K562 (cell line): ENCODE measurements around the gene CCDC78. TPM values are rescaled to one million over a fixed set of nuclear protein-coding genes. Genes with fewer than 3 reads are reported as not detected.

Experiments used
- BHLHE40 ChIP-seq: IDR thresholded peaks from 2 replicates; pipeline ENCODE4 v1.6.1; 2011; ENCODE audit warnings: low read length, improper control_type of control experiment
- BRF1 ChIP-seq: IDR thresholded peaks from 3 replicates; pipeline ENCODE4 v1.6.1; 2011; ENCODE audit warnings: borderline replicate concordance, mild to moderate bottlenecking; ENCODE audit not compliant: insufficient read length; ENCODE audit errors: extremely low read depth
- EP400 ChIP-seq: fragments of 450-650 bp; IDR thresholded peaks from 2 replicates; pipeline ENCODE4 v1.6.1; 2017; ENCODE audit warnings: antibody characterized with exemption, mild to moderate bottlenecking, moderate library complexity
- HLTF ChIP-seq: fragments of 450-650 bp; IDR thresholded peaks from 2 replicates; pipeline ENCODE4 v1.6.1; 2016
- HSF4 ChIP-seq: fragments of 250-450 bp; sonication (Bioruptor Pico); IDR thresholded peaks from 2 replicates; pipeline ENCODE4 v2.1.2; 2022; ENCODE audit warnings: mild to moderate bottlenecking, moderate library complexity, borderline replicate concordance
- NCOA2 ChIP-seq, 2 experiments: fragments of 450-650 bp; IDR thresholded peaks; 2 replicates each; pipeline ENCODE4 v1.6.1; 2018; ENCODE audit warnings: mild to moderate bottlenecking in 2 of 2, moderate library complexity in 1 of 2; ENCODE audit not compliant: partially characterized antibody in 2 of 2
- NUFIP1 ChIP-seq: fragments of 450-650 bp; IDR thresholded peaks from 2 replicates; pipeline ENCODE4 v1.6.1; 2018; ENCODE audit not compliant: partially characterized antibody
- PTBP1 ChIP-seq: fragments of 200-400 bp; formaldehyde crosslinking; IDR thresholded peaks from 2 replicates; pipeline ENCODE4 v1.6.1; 2017; ENCODE audit warnings: low read depth, low read length
- RBM39 ChIP-seq: fragments of 200-400 bp; formaldehyde crosslinking; optimal IDR thresholded peaks from 2 replicates; pipeline ENCODE3; 2018; ENCODE audit warnings: low read depth, low read length
- SIN3A ChIP-seq, 2 experiments: fragments of 150-350 bp in 1 of 2; IDR thresholded peaks; 2 replicates each; pipeline ENCODE4 v1.6.1; 2011 to 2016; ENCODE audit warnings: borderline replicate concordance in 2 of 2, low read depth in 2 of 2, low read length in 2 of 2, mild to moderate bottlenecking in 2 of 2, moderate library complexity in 2 of 2; ENCODE audit not compliant: control insufficient read depth in 1 of 2
- SIX5 ChIP-seq, 2 experiments: IDR thresholded peaks; 2 replicates each; pipeline ENCODE4 v1.6.1; 2011; ENCODE audit warnings: low read length in 2 of 2, borderline replicate concordance in 1 of 2, low read depth in 1 of 2, mild to moderate bottlenecking in 1 of 2, moderate library complexity in 1 of 2; ENCODE audit not compliant: insufficient read depth in 1 of 2
- SMARCC2 ChIP-seq: fragments of 450-650 bp; IDR thresholded peaks from 2 replicates; pipeline ENCODE4 v1.6.1; 2017; ENCODE audit warnings: antibody characterized with exemption, moderate library complexity, mild to moderate bottlenecking, low read depth
- YY1 ChIP-seq, 3 experiments: IDR thresholded peaks; 2 replicates each; pipeline ENCODE4 v1.6.1; 2011; ENCODE audit warnings: low read length in 2 of 3, mild to moderate bottlenecking in 2 of 3, moderate library complexity in 2 of 3, borderline replicate concordance in 1 of 3, control low read depth in 1 of 3, low read depth in 1 of 3; ENCODE audit not compliant: insufficient read depth in 3 of 3, insufficient replicate concordance in 2 of 3, control insufficient read depth in 1 of 3, insufficient read length in 1 of 3; ENCODE audit errors: extremely low read depth in 1 of 3
- ZC3H8 ChIP-seq: fragments of 450-650 bp; IDR thresholded peaks from 2 replicates; pipeline ENCODE4 v1.6.1; 2017
- polyA plus RNA-seq, 8 experiments: library from polyadenylated mRNA; depleted of rRNA in 4 of 8; stranded (reverse) in 5 of 8; unstranded in 3 of 8; fragments of >200 nt; fragmentation: Nextera tagmentation in 2 of 8; fragmentation: Illumina TruSeq in 1 of 8; extraction: Ambion mirVana in 2 of 8; extraction: Trizol in 1 of 8; gene quantifications; 2 replicates each; pipeline versions ENCODE4 v1.2.1 to v1.2.3, GENCODE V29; 2011 to 2014; ENCODE audit warnings: inconsistent platforms in 1 of 8, missing spikeins in 1 of 8
- total RNA-seq, 7 experiments: library from RNA; depleted of rRNA in 6 of 7; stranded (reverse); fragments of >200 nt in 6 of 7; fragmentation: Illumina TruSeq in 2 of 7; extraction: Trizol in 2 of 7; gene quantifications; 2 replicates each; pipeline versions ENCODE4 v1.2.1 to v1.2.3, GENCODE V29; 2011 to 2021; ENCODE audit warnings: low replicate concordance in 1 of 7
- TF ChIP-seq, protein P1 (sequence below): fragments of 450-650 bp; IDR thresholded peaks from 2 replicates; pipeline ENCODE4 v1.6.1; 2016; ENCODE audit warnings: borderline replicate concordance
- TF ChIP-seq, protein P2 (sequence below): sonication (generic); formaldehyde crosslinking; IDR thresholded peaks from 2 replicates; pipeline ENCODE4 v1.8.0; 2022; ENCODE audit warnings: mild to moderate bottlenecking, missing genetic modification reagents, borderline replicate concordance
- TF ChIP-seq, protein P3 (sequence below): fragments of 150-350 bp; IDR thresholded peaks from 2 replicates; pipeline ENCODE4 v1.6.1; 2014; ENCODE audit warnings: low read depth, mild to moderate bottlenecking, low read length, borderline replicate concordance

The CCDC78 gene
- total and polyA plus RNA-seq, 9 of the 15 experiments (the other 6 are each of a cell fraction or from before 2014, with no cell fraction given): 0.24 to 17.7 (median 2.9) TPM

DNA sequence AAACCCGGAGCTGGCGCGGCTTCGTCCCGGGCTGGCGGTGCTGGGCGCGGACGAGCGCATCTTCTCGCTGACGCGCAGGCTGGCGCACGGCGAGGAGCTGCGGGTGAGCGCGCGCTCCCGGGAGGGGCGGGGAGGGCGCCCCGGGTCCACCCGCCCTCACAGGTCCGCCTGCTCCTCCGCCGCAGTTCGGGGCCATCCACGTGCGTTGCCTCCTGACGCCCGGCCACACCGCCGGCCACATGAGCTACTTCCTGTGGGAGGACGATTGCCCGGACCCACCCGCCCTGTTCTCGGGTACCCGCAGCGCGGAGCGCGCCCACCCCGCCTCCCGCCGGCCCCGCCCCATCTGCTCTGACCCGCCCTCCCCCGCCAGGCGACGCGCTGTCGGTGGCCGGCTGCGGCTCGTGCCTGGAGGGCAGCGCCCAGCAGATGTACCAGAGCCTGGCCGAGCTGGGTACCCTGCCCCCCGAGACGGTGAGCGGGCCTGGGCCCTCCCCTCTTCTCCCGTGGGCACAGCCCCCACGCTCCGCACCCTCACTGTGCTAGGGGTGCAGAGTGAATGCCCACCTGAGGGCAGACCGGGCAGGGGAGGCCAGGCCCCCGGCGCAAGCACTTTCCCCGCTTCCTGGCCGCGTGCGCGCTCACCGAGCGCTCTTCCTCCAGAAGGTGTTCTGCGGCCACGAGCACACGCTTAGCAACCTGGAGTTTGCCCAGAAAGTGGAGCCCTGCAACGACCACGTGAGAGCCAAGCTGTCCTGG lies 2.1 kb upstream of the CCDC78 start (continued):
- TF ChIP-seq, protein P1, sequence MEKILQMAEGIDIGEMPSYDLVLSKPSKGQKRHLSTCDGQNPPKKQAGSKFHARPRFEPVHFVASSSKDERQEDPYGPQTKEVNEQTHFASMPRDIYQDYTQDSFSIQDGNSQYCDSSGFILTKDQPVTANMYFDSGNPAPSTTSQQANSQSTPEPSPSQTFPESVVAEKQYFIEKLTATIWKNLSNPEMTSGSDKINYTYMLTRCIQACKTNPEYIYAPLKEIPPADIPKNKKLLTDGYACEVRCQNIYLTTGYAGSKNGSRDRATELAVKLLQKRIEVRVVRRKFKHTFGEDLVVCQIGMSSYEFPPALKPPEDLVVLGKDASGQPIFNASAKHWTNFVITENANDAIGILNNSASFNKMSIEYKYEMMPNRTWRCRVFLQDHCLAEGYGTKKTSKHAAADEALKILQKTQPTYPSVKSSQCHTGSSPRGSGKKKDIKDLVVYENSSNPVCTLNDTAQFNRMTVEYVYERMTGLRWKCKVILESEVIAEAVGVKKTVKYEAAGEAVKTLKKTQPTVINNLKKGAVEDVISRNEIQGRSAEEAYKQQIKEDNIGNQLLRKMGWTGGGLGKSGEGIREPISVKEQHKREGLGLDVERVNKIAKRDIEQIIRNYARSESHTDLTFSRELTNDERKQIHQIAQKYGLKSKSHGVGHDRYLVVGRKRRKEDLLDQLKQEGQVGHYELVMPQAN: peak; percentile 48; the same call in 1 of the 2 replicates
- TF ChIP-seq SIX5 (IDR thresholded peaks at IDR 0.05; ENCODE audit: borderline replicate concordance in 1 of 2, insufficient read depth in 1 of 2, low read depth in 1 of 2, low read length in 2 of 2) (no peak), SIN3A (IDR thresholded peaks at IDR 0.05; ENCODE audit: borderline replicate concordance in 2 of 2, control insufficient read depth in 1 of 2, low read depth in 2 of 2, low read length in 2 of 2) (peak; percentile 58 to 88; a peak in 3 of 4 replicates), NCOA2 (IDR thresholded peaks at IDR 0.05; ENCODE audit: partially characterized antibody in 2 of 2) (no peak), YY1 (IDR thresholded peaks at IDR 0.05; ENCODE audit: borderline replicate concordance in 1 of 3, control insufficient read depth in 1 of 3, extremely low read depth in 1 of 3, insufficient read depth in 3 of 3, insufficient read length in 1 of 3, insufficient replicate concordance in 2 of 3, low read depth in 1 of 3, low read length in 2 of 3) (peak in 2 of 3 experiments; percentile 18 to 42), BHLHE40 (peak; percentile 74), SMARCC2 (no peak), EP400 (peak; percentile 55; the same call in 1 of the 2 replicates), RBM39 (no peak), PTBP1 (no peak), HSF4 (CRISPR knock-in tag) (no peak), HLTF (no peak), BRF1 (no peak), ZC3H8 (no peak), NUFIP1 (no peak)
- TF ChIP-seq, protein P2, sequence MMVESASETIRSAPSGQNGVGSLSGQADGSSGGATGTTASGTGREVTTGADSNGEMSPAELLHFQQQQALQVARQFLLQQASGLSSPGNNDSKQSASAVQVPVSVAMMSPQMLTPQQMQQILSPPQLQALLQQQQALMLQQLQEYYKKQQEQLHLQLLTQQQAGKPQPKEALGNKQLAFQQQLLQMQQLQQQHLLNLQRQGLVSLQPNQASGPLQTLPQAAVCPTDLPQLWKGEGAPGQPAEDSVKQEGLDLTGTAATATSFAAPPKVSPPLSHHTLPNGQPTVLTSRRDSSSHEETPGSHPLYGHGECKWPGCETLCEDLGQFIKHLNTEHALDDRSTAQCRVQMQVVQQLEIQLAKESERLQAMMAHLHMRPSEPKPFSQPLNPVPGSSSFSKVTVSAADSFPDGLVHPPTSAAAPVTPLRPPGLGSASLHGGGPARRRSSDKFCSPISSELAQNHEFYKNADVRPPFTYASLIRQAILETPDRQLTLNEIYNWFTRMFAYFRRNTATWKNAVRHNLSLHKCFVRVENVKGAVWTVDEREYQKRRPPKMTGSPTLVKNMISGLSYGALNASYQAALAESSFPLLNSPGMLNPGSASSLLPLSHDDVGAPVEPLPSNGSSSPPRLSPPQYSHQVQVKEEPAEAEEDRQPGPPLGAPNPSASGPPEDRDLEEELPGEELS (CRISPR knock-in tag): no peak; the same call in 1 of the 2 replicates
- TF ChIP-seq, protein P3, sequence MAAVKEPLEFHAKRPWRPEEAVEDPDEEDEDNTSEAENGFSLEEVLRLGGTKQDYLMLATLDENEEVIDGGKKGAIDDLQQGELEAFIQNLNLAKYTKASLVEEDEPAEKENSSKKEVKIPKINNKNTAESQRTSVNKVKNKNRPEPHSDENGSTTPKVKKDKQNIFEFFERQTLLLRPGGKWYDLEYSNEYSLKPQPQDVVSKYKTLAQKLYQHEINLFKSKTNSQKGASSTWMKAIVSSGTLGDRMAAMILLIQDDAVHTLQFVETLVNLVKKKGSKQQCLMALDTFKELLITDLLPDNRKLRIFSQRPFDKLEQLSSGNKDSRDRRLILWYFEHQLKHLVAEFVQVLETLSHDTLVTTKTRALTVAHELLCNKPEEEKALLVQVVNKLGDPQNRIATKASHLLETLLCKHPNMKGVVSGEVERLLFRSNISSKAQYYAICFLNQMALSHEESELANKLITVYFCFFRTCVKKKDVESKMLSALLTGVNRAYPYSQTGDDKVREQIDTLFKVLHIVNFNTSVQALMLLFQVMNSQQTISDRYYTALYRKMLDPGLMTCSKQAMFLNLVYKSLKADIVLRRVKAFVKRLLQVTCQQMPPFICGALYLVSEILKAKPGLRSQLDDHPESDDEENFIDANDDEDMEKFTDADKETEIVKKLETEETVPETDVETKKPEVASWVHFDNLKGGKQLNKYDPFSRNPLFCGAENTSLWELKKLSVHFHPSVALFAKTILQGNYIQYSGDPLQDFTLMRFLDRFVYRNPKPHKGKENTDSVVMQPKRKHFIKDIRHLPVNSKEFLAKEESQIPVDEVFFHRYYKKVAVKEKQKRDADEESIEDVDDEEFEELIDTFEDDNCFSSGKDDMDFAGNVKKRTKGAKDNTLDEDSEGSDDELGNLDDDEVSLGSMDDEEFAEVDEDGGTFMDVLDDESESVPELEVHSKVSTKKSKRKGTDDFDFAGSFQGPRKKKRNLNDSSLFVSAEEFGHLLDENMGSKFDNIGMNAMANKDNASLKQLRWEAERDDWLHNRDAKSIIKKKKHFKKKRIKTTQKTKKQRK: no peak
